ENCODE measurements around the gene CEP128. TPM values are rescaled to one million over a fixed set of nuclear protein-coding genes. Genes with fewer than 3 reads are reported as not detected.

Gene CEP128
- total RNA-seq, 4 donors from 2014 or later = 13.9 to 18.1 (median 16.0) TPM

GRCh38 chr14:80554139-80554538, 387.4 kb downstream of the CEP128 start:
- WGBS, 2 donors = 97% methylated on average over 2 of the region's 2 CpGs
- Histone ChIP-seq H3K4me1 (no peaks in the 10 kb centered on the region), H3K27ac (no peak overlapping the region), H3K36me3 (no peaks in the 10 kb centered on the region), H3K9me3 (no peaks in the 10 kb centered on the region), H3K4me3 (replicated peaks in 1 of 3) (no peak overlapping the region), H3K27me3 (no peaks in the 10 kb centered on the region)
- TF ChIP-seq POLR2A (IDR thresholded peaks at IDR 0.05) (no peak), CTCF (IDR thresholded peaks at IDR 0.05) (no peak)
- intact Hi-C loops (cut with DNase I) = no loop called here
- DNase-seq = no peak

- TF ChIP-seq CTCF (IDR thresholded peaks at IDR 0.05) = no peak
- TF ChIP-seq POLR2A (IDR thresholded peaks at IDR 0.05) = no peak
- intact Hi-C loops (cut with DNase I) = no loop called here
- no peaks in the 10 kb centered on the region for H3K27me3 ChIP-seq
Observed at GRCh38 chr14:80549141-80549540, 392.4 kb downstream of the CEP128 start.

GRCh38 chr14:80545935-80546854, 395.3 kb downstream of the CEP128 start:
- Histone ChIP-seq H3K4me3 (replicated peaks in 1 of 3) (no peak overlapping the region), H3K27me3 (no peaks in the 10 kb centered on the region), H3K36me3 (no peaks in the 10 kb centered on the region), H3K9me3 (no peaks in the 10 kb centered on the region), H3K27ac (no peak overlapping the region), H3K4me1 (no peaks in the 10 kb centered on the region)
- DNase-seq = no peak
- 84 to 86% methylated on average over 4 of the region's 4 CpGs for WGBS, 2 donors
- no peak for TF ChIP-seq CTCF (IDR thresholded peaks at IDR 0.05)
- TF ChIP-seq POLR2A (IDR thresholded peaks at IDR 0.05) = no peak
- intact Hi-C loops (cut with DNase I) = no loop called here

More at GRCh38 chr14:80549141-80549540, 392.4 kb downstream of the CEP128 start:
- H3K36me3 ChIP-seq = no peaks in the 10 kb centered on the region
- no peak overlapping the region for H3K4me3 ChIP-seq (replicated peaks in 1 of 3)
- 84 to 91% methylated on average over 6 of the region's 6 CpGs for whole genome bisulfite sequencing, 2 donors
- no peak overlapping the region for H3K27ac ChIP-seq
- H3K4me1 ChIP-seq = no peaks in the 10 kb centered on the region
- no peaks in the 10 kb centered on the region for H3K9me3 ChIP-seq
- DNase-seq = no peak

- no peaks in the 10 kb centered on the region for H3K9me3 ChIP-seq
- intact Hi-C loops (cut with DNase I) = no loop called here
- WGBS, 2 donors = 69 to 92% methylated on average over 2 of the region's 2 CpGs
- no peaks in the 10 kb centered on the region for H3K4me1 ChIP-seq
- no peaks in the 10 kb centered on the region for H3K27me3 ChIP-seq
- H3K36me3 ChIP-seq = no peaks in the 10 kb centered on the region
- no peak for TF ChIP-seq CTCF (IDR thresholded peaks at IDR 0.05)
- no peak overlapping the region for H3K4me3 ChIP-seq (replicated peaks in 1 of 3)
- H3K27ac ChIP-seq = no peak overlapping the region
- no peak for DNase-seq
Observed at GRCh38 chr14:80544366-80544765, 397.2 kb downstream of the CEP128 start.

GRCh38 chr14:80543211-80543610, 398.3 kb downstream of the CEP128 start:
- 95 to 99% methylated on average over 2 of the region's 2 CpGs for WGBS, 2 donors
- TF ChIP-seq CTCF (IDR thresholded peaks at IDR 0.05) = no peak
- no peak for TF ChIP-seq POLR2A (IDR thresholded peaks at IDR 0.05)

More at GRCh38 chr14:80543211-80543610, 398.3 kb downstream of the CEP128 start:
- H3K27ac ChIP-seq = no peak overlapping the region
- H3K4me1 ChIP-seq = no peaks in the 10 kb centered on the region
- H3K4me3 ChIP-seq (replicated peaks in 1 of 3) = no peak overlapping the region
- intact Hi-C loops (cut with DNase I) = no loop called here
- H3K9me3 ChIP-seq = no peaks in the 10 kb centered on the region
- no peak for DNase-seq
- H3K27me3 ChIP-seq = no peaks in the 10 kb centered on the region
- H3K36me3 ChIP-seq = no peaks in the 10 kb centered on the region

Measured in thyroid gland (tissue), 4 donors.